Loucy (cell line): ENCODE measurements around the gene IL10RA.

ENCODE experiments used
- H2AFZ ChIP-seq: fragments of 200-600 bp; sonication (generic); 2 replicates; pipeline ENCODE4 v1.6.0; 2016; ENCODE audit warnings: antibody characterized with exemption, mild to moderate bottlenecking, low read length, moderate library complexity
- H3F3A ChIP-seq: fragments of 200-600 bp; 2 replicates; pipeline ENCODE4 v1.6.0; 2016; ENCODE audit warnings: antibody characterized with exemption, low read depth, mild to moderate bottlenecking
- H3K27me3 ChIP-seq: fragments of 200-600 bp; sonication (generic); 2 replicates; pipeline ENCODE4 v1.6.1; 2014; ENCODE audit warnings: low read length, mild to moderate bottlenecking; ENCODE audit not compliant: insufficient read depth, poor library complexity, severe bottlenecking
- H3K36me3 ChIP-seq: fragments of 200-600 bp; sonication (generic); 2 replicates; pipeline ENCODE4 v1.6.1; 2016; ENCODE audit warnings: low read length; ENCODE audit not compliant: insufficient read depth
- H3K4me1 ChIP-seq: fragments of 200-600 bp; sonication (generic); 2 replicates; pipeline ENCODE4 v1.5.1; 2014; ENCODE audit warnings: low read length, mild to moderate bottlenecking; ENCODE audit not compliant: insufficient read depth, poor library complexity, severe bottlenecking
- H3K4me2 ChIP-seq: fragments of 200-600 bp; sonication (generic); 2 replicates; pipeline ENCODE4 v1.6.0; 2014; ENCODE audit warnings: antibody characterized with exemption, low read length, low read depth, mild to moderate bottlenecking; ENCODE audit not compliant: poor library complexity, severe bottlenecking
- H3K4me3 ChIP-seq: fragments of 200-600 bp; sonication (generic); 2 replicates; pipeline ENCODE4 v1.5.1; 2014; ENCODE audit warnings: low read length, mild to moderate bottlenecking, mixed read lengths; ENCODE audit not compliant: poor library complexity, severe bottlenecking
- H3K79me2 ChIP-seq: fragments of 200-600 bp; sonication (generic); 2 replicates; pipeline ENCODE4 v1.6.1; 2014; ENCODE audit warnings: low read length; ENCODE audit not compliant: insufficient read depth
- H3K9ac ChIP-seq: fragments of 200-600 bp; sonication (generic); 2 replicates; pipeline ENCODE4 v1.6.0; 2014; ENCODE audit warnings: mild to moderate bottlenecking, low read depth, low read length, moderate library complexity; ENCODE audit not compliant: poor library complexity, severe bottlenecking
- H3K9me2 ChIP-seq: fragments of 200-600 bp; sonication (generic); replicated peaks from 2 replicates; pipeline ENCODE4 v1.6.1; 2016; ENCODE audit warnings: low read depth, low read length, mixed read lengths
- H3K9me3 ChIP-seq: fragments of 200-600 bp; sonication (generic); 2 replicates; pipeline ENCODE4 v1.6.1; 2014; ENCODE audit warnings: mild to moderate bottlenecking, antibody characterized with exemption, low read length, low read depth; ENCODE audit not compliant: insufficient read depth
- H4K20me1 ChIP-seq: fragments of 200-600 bp; sonication (generic); 2 replicates; pipeline ENCODE4 v1.6.0; 2014; ENCODE audit warnings: antibody characterized with exemption, low read length, mild to moderate bottlenecking; ENCODE audit not compliant: insufficient read depth, poor library complexity, severe bottlenecking
- EZH2phosphoT487 ChIP-seq: fragments of 200-600 bp; IDR thresholded peaks from 2 replicates; pipeline ENCODE4 v1.6.1; 2018; ENCODE audit warnings: antibody characterized with exemption, mild to moderate bottlenecking, moderate library complexity, borderline replicate concordance
- TF ChIP-seq, protein P1 (sequence below): fragments of 200-600 bp; sonication (generic); conservative IDR thresholded peaks from 2 replicates; pipeline ENCODE4 v1.5.1; 2014; ENCODE audit warnings: mild to moderate bottlenecking, antibody characterized with exemption, low read length

The IL10RA gene

DNA sequence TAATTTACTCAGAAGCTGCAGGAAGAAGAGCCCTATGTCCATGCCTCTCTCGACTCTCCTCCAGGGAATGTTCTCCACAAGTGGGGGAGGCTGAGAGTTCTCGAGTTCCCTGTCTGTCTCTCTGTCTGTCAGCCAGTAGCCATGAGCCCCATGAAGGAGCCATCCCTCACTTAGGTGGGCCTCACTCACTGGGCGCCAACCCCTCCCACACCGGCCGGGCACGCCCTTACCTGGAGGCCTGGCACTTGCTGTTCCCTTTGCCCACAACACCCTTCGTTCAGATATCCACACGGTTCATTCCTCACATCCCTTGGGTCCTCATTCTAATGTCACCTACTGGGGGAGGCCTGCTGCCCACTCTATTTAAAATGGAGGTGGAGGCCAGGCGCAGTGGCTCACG, 14.2 kb upstream of the IL10RA start:
- no peak overlapping the region for H3K9ac ChIP-seq
- H3K4me3 ChIP-seq, result no peak overlapping the region
- no peaks in the 10 kb centered on the region for H3K36me3 ChIP-seq
- no peak for TF ChIP-seq EZH2phosphoT487
- TF ChIP-seq, protein P1, sequence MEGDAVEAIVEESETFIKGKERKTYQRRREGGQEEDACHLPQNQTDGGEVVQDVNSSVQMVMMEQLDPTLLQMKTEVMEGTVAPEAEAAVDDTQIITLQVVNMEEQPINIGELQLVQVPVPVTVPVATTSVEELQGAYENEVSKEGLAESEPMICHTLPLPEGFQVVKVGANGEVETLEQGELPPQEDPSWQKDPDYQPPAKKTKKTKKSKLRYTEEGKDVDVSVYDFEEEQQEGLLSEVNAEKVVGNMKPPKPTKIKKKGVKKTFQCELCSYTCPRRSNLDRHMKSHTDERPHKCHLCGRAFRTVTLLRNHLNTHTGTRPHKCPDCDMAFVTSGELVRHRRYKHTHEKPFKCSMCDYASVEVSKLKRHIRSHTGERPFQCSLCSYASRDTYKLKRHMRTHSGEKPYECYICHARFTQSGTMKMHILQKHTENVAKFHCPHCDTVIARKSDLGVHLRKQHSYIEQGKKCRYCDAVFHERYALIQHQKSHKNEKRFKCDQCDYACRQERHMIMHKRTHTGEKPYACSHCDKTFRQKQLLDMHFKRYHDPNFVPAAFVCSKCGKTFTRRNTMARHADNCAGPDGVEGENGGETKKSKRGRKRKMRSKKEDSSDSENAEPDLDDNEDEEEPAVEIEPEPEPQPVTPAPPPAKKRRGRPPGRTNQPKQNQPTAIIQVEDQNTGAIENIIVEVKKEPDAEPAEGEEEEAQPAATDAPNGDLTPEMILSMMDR, result no peak
- H3F3A ChIP-seq, result no peaks in the 10 kb centered on the region
- no peak overlapping the region for H3K4me2 ChIP-seq
- no peak overlapping the region for H2AFZ ChIP-seq
- H3K9me3 ChIP-seq, result no peaks in the 10 kb centered on the region
- H3K79me2 ChIP-seq, result no peaks in the 10 kb centered on the region
- peaks cover 55% of the 10 kb centered on the region for H3K4me1 ChIP-seq
- no peaks in the 10 kb centered on the region for H3K9me2 ChIP-seq
- H3K27me3 ChIP-seq, result no peaks in the 10 kb centered on the region
- H4K20me1 ChIP-seq, result no peaks in the 10 kb centered on the region

DNA sequence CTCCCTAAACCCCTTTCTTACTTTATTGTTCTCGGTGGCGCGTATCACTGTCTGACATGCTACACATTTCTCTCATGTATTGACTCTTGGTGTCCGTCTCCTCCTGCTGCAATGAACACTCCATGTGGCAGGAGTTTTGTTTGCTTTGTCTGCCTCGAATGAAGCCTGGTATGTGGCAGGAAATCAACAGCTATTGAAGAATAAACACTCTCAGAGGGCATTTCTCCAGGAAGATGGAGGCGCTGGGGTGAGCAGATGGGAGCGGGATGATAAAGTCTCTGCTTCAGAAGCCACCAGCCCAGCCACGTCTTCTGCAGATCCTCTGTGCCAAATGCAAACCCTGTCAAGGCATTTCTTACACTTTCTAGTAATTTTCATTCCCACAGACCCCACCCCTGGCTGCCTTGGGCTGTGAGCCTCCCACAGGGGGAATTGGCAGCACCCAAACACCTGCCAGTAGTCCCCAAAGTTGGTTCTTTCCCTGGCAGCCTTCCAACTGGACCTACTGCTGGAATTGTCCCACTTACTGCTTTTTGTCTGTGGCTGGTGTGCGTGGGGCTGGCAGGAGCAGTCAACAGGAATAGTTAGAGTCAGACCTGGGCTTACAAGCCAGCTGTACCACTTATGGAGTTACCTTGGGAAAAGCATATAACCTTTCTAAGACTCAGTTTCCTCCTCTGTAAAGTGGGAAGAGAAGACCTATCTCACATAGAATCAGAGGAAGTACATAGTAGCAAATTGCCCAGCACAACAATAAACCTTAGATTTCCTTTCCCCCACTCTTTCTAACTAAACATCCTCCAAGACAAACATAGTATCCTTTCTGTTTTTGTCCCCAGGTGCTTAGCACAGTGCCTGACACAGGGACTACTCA, 13.3 kb upstream of the IL10RA start:
- H3K36me3 ChIP-seq, result no peaks in the 10 kb centered on the region
- H2AFZ ChIP-seq, result no peak overlapping the region; the same call in 1 of the 2 replicates
- no peak overlapping the region for H3K9ac ChIP-seq
- no peaks in the 10 kb centered on the region for H3K79me2 ChIP-seq
- H3K9me2 ChIP-seq, result no peaks in the 10 kb centered on the region
- H3K4me1 ChIP-seq, result peaks cover 58% of the 10 kb centered on the region
- H3K27me3 ChIP-seq, result no peaks in the 10 kb centered on the region
- no peak for TF ChIP-seq EZH2phosphoT487
- no peak overlapping the region for H3K4me3 ChIP-seq
- no peak overlapping the region for H3K4me2 ChIP-seq
- no peaks in the 10 kb centered on the region for H3K9me3 ChIP-seq
- H3F3A ChIP-seq, result no peaks in the 10 kb centered on the region
- no peaks in the 10 kb centered on the region for H4K20me1 ChIP-seq

GRCh38 chr11:117973503-117973860, 12.7 kb upstream of the IL10RA start:
- H3F3A ChIP-seq, result no peaks in the 10 kb centered on the region
- no peak overlapping the region for H2AFZ ChIP-seq
- H3K27me3 ChIP-seq, result no peaks in the 10 kb centered on the region
- no peak overlapping the region for H3K4me2 ChIP-seq
- no peaks in the 10 kb centered on the region for H3K9me2 ChIP-seq
- peaks cover 58% of the 10 kb centered on the region for H3K4me1 ChIP-seq
- no peaks in the 10 kb centered on the region for H3K79me2 ChIP-seq
- H3K9me3 ChIP-seq, result no peaks in the 10 kb centered on the region
- no peaks in the 10 kb centered on the region for H3K36me3 ChIP-seq
- TF ChIP-seq, protein P1, result no peak
- no peak for TF ChIP-seq EZH2phosphoT487
- no peak overlapping the region for H3K9ac ChIP-seq
- H3K4me3 ChIP-seq, result no peak overlapping the region
- no peaks in the 10 kb centered on the region for H4K20me1 ChIP-seq
